ENCODE data around the gene SCARF2. TPM values are rescaled to one million over a fixed set of nuclear protein-coding genes. Genes with fewer than 3 reads are reported as not detected.
A peak's percentile ranks its signal among the peaks of the same experiment; 100 is the strongest.
"Not testable (repeated sequence)": the region's sequence is repeated elsewhere in the genome, so short reads cannot be mapped to it uniquely, and the experiment has no call there.

Gene SCARF2
- total and polyA plus RNA-seq, 4 donors = 8.5 to 35.4 (median 27.8) TPM

DNA sequence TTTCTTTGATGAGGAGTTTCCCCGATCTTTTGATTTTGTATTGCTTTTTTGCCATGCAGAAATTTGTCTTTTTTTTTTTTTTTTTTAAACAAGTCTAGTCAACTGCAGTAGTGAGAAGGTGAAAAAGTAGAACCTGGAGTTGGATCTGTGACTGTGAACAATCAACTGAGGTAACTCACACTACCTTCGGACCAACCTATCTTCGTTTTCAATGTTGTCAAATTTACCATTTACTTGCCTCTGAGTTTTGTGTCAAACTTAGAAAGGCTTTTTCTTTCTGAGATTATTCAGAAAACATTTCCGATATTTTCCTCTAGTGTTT lies 37.5 kb upstream of the SCARF2 start:
- DNase-seq = no peak

GRCh38 chr22:20472629-20473442 lies 35.2 kb upstream of the SCARF2 start:
- H3K27me3 ChIP-seq (ENCODE audit: control insufficient read depth in 1 of 2, insufficient read depth in 2 of 2, low read length in 1 of 2) = no peaks in the 10 kb centered on the region
- DNase-seq = peak in 1 of 2 donors; percentile 32
- no peaks in the 10 kb centered on the region for H3K9me3 ChIP-seq (ENCODE audit: control insufficient read depth, low read length)
- intact Hi-C loops (cut with DNase I) = no loop called here
- no peaks in the 10 kb centered on the region for H3K4me1 ChIP-seq (ENCODE audit: control insufficient read depth in 1 of 2, insufficient read depth in 2 of 2, low read length in 2 of 2)
- no peak overlapping the region for H3K4me3 ChIP-seq (ENCODE audit: low read length in 2 of 2)
- no peak for ATAC-seq (ENCODE audit: low FRiP score)
- WGBS, 2 donors = 92% methylated on average over 11 of the region's 11 CpGs
- no peaks in the 10 kb centered on the region for H3K36me3 ChIP-seq (ENCODE audit: control insufficient read depth in 1 of 2, insufficient read depth in 2 of 2, low read length in 1 of 2)
- no peak overlapping the region for H3K27ac ChIP-seq (ENCODE audit: low read depth in 1 of 2, low read length in 2 of 2)

More for the DNA sequence above, 37.5 kb upstream of the SCARF2 start:
- no peak for ATAC-seq (ENCODE audit: low FRiP score)
- WGBS, 2 donors = 91 to 94% methylated on average over 4 of the region's 4 CpGs
- H3K27me3 ChIP-seq (ENCODE audit: control insufficient read depth in 1 of 2, insufficient read depth in 2 of 2, low read length in 1 of 2) = no peaks in the 10 kb centered on the region
- no peak overlapping the region for H3K4me3 ChIP-seq (ENCODE audit: low read length in 2 of 2)
- no peaks in the 10 kb centered on the region for H3K9me3 ChIP-seq (ENCODE audit: control insufficient read depth, low read length)
- H3K4me1 ChIP-seq (ENCODE audit: control insufficient read depth in 1 of 2, insufficient read depth in 2 of 2, low read length in 2 of 2) = no peaks in the 10 kb centered on the region
- no peaks in the 10 kb centered on the region for H3K36me3 ChIP-seq (ENCODE audit: control insufficient read depth in 1 of 2, insufficient read depth in 2 of 2, low read length in 1 of 2)
- no peak overlapping the region for H3K27ac ChIP-seq (ENCODE audit: low read depth in 1 of 2, low read length in 2 of 2)
- intact Hi-C loops (cut with DNase I) = no loop called here

DNA sequence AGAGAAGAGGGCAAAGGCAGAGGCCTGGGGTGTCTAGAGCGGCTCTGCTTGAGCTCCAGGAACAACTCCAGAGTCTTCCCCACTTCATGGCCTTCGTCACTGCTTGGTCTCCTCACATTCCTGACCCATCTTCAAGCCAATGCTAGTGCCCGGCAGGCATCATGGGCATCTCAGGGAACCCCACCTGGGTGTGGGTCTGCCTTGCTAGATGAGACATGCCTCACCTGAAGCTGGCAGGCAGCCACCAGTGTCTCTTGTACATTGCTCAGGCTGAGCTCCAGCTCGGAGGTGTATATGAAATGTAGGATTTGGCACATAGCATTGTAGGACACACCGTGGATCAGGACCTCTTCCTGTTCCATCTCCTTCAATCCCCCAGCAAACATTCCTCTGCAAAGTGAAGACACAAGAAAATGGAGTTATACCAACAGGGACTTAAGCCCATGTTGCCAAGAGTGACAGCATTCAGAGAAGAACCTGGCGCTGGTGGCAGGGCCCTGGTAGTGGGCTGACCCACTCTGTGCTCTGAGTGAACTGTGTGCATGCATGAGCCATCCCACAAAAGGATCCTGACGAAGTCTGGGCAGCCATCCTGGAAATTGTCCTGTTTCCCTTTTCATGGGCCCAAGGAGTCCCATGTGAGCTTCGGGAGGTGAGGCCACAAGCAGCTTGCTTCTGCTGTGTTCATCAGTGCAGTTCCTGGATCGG lies 33.7 kb upstream of the SCARF2 start:
- DNase-seq = peak in 1 of 2 donors; percentile 55
- intact Hi-C loops (cut with DNase I) = no loop called here
- no peak for ATAC-seq (ENCODE audit: low FRiP score)
- H3K27ac ChIP-seq (ENCODE audit: low read depth in 1 of 2, low read length in 2 of 2) = no peak overlapping the region
- no peaks in the 10 kb centered on the region for H3K4me1 ChIP-seq (ENCODE audit: control insufficient read depth in 1 of 2, insufficient read depth in 2 of 2, low read length in 2 of 2)
- no peak overlapping the region for H3K4me3 ChIP-seq (ENCODE audit: low read length in 2 of 2)
- 91 to 92% methylated on average over 9 of the region's 9 CpGs for WGBS, 2 donors
- H3K36me3 ChIP-seq (ENCODE audit: control insufficient read depth in 1 of 2, insufficient read depth in 2 of 2, low read length in 1 of 2) = no peaks in the 10 kb centered on the region
- no peaks in the 10 kb centered on the region for H3K9me3 ChIP-seq (ENCODE audit: control insufficient read depth, low read length)
- no peaks in the 10 kb centered on the region for H3K27me3 ChIP-seq (ENCODE audit: control insufficient read depth in 1 of 2, insufficient read depth in 2 of 2, low read length in 1 of 2)

GRCh38 chr22:20470525-20470924 lies 32.9 kb upstream of the SCARF2 start:
- DNase-seq; H3K36me3 ChIP-seq (ENCODE audit: control insufficient read depth in 1 of 2, insufficient read depth in 2 of 2, low read length in 1 of 2); intact Hi-C loops (cut with DNase I); H3K4me3 ChIP-seq (ENCODE audit: low read length in 2 of 2); H3K9me3 ChIP-seq (ENCODE audit: control insufficient read depth, low read length); ATAC-seq (ENCODE audit: low FRiP score); H3K27ac ChIP-seq (ENCODE audit: low read depth in 1 of 2, low read length in 2 of 2); H3K27me3 ChIP-seq (ENCODE audit: control insufficient read depth in 1 of 2, insufficient read depth in 2 of 2, low read length in 1 of 2); H3K4me1 ChIP-seq (ENCODE audit: control insufficient read depth in 1 of 2, insufficient read depth in 2 of 2, low read length in 2 of 2): not testable (repeated sequence)
- WGBS, 2 donors = 96 to 100% methylated on average over 2 of the region's 2 CpGs

- no peaks in the 10 kb centered on the region for H3K9me3 ChIP-seq (ENCODE audit: control insufficient read depth, low read length)
- intact Hi-C loops (cut with DNase I) = no loop called here
- ATAC-seq (ENCODE audit: low FRiP score) (no peak), DNase-seq (peak in 1 of 2 donors; percentile 34)
- H3K4me1 ChIP-seq (ENCODE audit: control insufficient read depth in 1 of 2, insufficient read depth in 2 of 2, low read length in 2 of 2) = no peaks in the 10 kb centered on the region
- no peak overlapping the region for H3K27ac ChIP-seq (ENCODE audit: low read depth in 1 of 2, low read length in 2 of 2)
- 84 to 87% methylated on average over 6 of the region's 6 CpGs for WGBS, 2 donors
- peaks cover 0 to 1% of the 10 kb centered on the region in 2 donors for H3K36me3 ChIP-seq (ENCODE audit: control insufficient read depth in 1 of 2, insufficient read depth in 2 of 2, low read length in 1 of 2)
- H3K27me3 ChIP-seq (ENCODE audit: control insufficient read depth in 1 of 2, insufficient read depth in 2 of 2, low read length in 1 of 2) = no peaks in the 10 kb centered on the region
- H3K4me3 ChIP-seq (ENCODE audit: low read length in 2 of 2) = no peak overlapping the region
Observed at GRCh38 chr22:20469110-20469868, 31.7 kb upstream of the SCARF2 start.

- Histone ChIP-seq H3K27ac (ENCODE audit: low read depth in 1 of 2, low read length in 2 of 2) (no peak overlapping the region), H3K4me3 (ENCODE audit: low read length in 2 of 2) (no peak overlapping the region), H3K4me1 (ENCODE audit: control insufficient read depth in 1 of 2, insufficient read depth in 2 of 2, low read length in 2 of 2) (no peaks in the 10 kb centered on the region), H3K36me3 (ENCODE audit: control insufficient read depth in 1 of 2, insufficient read depth in 2 of 2, low read length in 1 of 2) (peaks cover 0 to 6% of the 10 kb centered on the region in 2 donors), H3K27me3 (ENCODE audit: control insufficient read depth in 1 of 2, insufficient read depth in 2 of 2, low read length in 1 of 2) (no peaks in the 10 kb centered on the region), H3K9me3 (ENCODE audit: control insufficient read depth, low read length) (no peaks in the 10 kb centered on the region)
- ATAC-seq (ENCODE audit: low FRiP score) = no peak
- WGBS, 2 donors = 88 to 90% methylated on average over 3 of the region's 3 CpGs
- intact Hi-C loops (cut with DNase I) = no loop called here
- DNase-seq = no peak
Observed at GRCh38 chr22:20466659-20467379, 29.2 kb upstream of the SCARF2 start.

DNA sequence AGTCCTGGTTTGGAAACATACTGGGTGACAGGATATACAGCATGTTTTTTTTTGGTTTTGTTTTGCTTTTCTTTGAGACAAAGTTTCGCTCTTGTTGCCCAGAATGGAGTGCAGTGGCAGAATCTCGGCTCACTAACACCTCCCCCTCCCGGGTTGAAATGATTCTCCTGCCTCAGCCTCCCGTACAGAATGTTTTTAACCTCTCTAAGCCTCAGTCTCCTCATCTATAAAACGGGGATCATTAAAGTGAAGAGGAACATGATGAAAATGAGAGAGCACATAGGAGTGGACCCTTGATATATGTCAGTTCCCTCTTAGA lies 28.1 kb upstream of the SCARF2 start:
- intact Hi-C loops (cut with DNase I) = no loop called here
- Histone ChIP-seq H3K4me3 (ENCODE audit: low read length in 2 of 2) (no peak overlapping the region), H3K27me3 (ENCODE audit: control insufficient read depth in 1 of 2, insufficient read depth in 2 of 2, low read length in 1 of 2) (no peaks in the 10 kb centered on the region), H3K9me3 (ENCODE audit: control insufficient read depth, low read length) (no peaks in the 10 kb centered on the region), H3K4me1 (ENCODE audit: control insufficient read depth in 1 of 2, insufficient read depth in 2 of 2, low read length in 2 of 2) (no peaks in the 10 kb centered on the region), H3K27ac (ENCODE audit: low read depth in 1 of 2, low read length in 2 of 2) (no peak overlapping the region), H3K36me3 (ENCODE audit: control insufficient read depth in 1 of 2, insufficient read depth in 2 of 2, low read length in 1 of 2) (peaks cover 0 to 6% of the 10 kb centered on the region in 2 donors)
- 79 to 81% methylated on average over 5 of the region's 5 CpGs for WGBS, 2 donors
- ATAC-seq (ENCODE audit: low FRiP score) (no peak), DNase-seq (peak in 1 of 2 donors; percentile 5)

DNA sequence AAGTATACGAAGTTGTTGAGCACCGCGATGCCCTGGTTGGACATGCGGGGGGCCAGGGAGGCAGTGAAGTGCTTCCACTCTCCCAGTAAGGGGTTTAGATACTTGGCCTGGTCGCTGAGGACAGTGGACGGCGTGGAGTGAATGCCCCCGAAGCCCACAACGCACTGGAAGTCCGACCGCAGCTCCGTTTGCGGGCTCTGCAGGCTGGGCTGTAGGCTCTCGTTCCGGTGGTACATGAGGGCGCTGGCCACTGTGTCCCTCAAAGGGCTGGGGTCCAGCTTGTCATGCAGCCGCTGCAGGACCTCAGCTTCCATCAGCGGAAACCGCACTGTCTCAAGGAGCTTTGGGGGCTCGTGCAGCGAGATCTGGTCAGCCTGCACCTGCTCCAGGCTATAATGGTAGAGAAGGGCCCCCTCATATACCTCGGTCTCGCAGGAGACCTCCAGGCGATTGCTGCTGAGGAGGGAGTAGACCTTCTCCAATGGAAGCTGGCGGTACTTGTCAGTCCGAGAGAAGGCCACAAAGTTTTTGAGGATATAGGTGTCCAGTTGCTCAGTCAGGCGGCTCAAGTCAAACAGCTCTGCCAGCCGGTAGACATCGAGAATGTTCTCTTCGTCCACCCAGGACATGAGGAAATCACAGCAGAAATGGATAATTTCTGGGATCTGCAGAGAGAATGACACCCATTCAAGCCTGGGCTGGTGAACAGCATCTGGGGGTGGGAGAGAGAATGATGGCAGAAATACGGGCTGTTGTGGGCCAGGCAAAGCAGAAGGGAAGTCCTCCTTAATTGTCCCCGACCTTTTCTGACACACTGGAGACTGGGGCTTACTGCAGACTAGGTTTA lies 27.5 kb upstream of the SCARF2 start:
- Histone ChIP-seq H3K9me3 (ENCODE audit: control insufficient read depth, low read length) (no peaks in the 10 kb centered on the region), H3K4me3 (ENCODE audit: low read length in 2 of 2) (no peak overlapping the region), H3K27ac (ENCODE audit: low read depth in 1 of 2, low read length in 2 of 2) (no peak overlapping the region), H3K4me1 (ENCODE audit: control insufficient read depth in 1 of 2, insufficient read depth in 2 of 2, low read length in 2 of 2) (no peaks in the 10 kb centered on the region), H3K36me3 (ENCODE audit: control insufficient read depth in 1 of 2, insufficient read depth in 2 of 2, low read length in 1 of 2) (peaks cover 0 to 6% of the 10 kb centered on the region in 2 donors), H3K27me3 (ENCODE audit: control insufficient read depth in 1 of 2, insufficient read depth in 2 of 2, low read length in 1 of 2) (no peaks in the 10 kb centered on the region)
- DNase-seq = peak in 1 of 2 donors; percentile 57
- ATAC-seq (ENCODE audit: low FRiP score) = no peak
- intact Hi-C loops (cut with DNase I) = no loop called here
- WGBS, 2 donors = 93% methylated on average over 32 of the region's 32 CpGs

Data from aorta (tissue), 5 donors.